Gastrocnemius medialis (tissue), 4 donors: ENCODE data around the gene STAMBP.

Experiments used
- CTCF ChIP-seq, 5 experiments: fragments of 450-650 bp in 3 of 5; fragments of 200-600 bp in 2 of 5; sonication (generic) in 2 of 5; IDR thresholded peaks in 4 of 5; conservative IDR thresholded peaks in 1 of 5; 1 replicate in 4 of 5; 2 replicates in 1 of 5; pipeline ENCODE4 v1.5.1; 2016 to 2019; ENCODE audit warnings: antibody characterized with exemption in 5 of 5, mild to moderate bottlenecking in 3 of 5, moderate library complexity in 3 of 5
- POLR2A ChIP-seq, 2 donors: fragments of 450-650 bp; IDR thresholded peaks; one replicate each; pipeline ENCODE4 v1.6.1; 2017; ENCODE audit warnings: antibody characterized with exemption in 2 of 2, mild to moderate bottlenecking in 2 of 2, moderate library complexity in 2 of 2

- TF ChIP-seq CTCF (IDR thresholded peaks at IDR 0.05 in 4 of 5, conservative IDR thresholded peaks at IDR 0.05 in 1 of 5): no peak
- TF ChIP-seq POLR2A (IDR thresholded peaks at IDR 0.05): no peak
These were observed 31.2 kb downstream of the STAMBP start for GRCh38 chr2:73859721-73860586.
